Kidney capillary endothelial cell (primary cell): Measurements from ENCODE around the gene SNX11.

Source experiments
- DNase-seq: peaks from one replicate; pipeline ENCODE4 v3.0.0-alpha.2; 2018; ENCODE audit warnings: low spot score

SNX11 gene

DNA sequence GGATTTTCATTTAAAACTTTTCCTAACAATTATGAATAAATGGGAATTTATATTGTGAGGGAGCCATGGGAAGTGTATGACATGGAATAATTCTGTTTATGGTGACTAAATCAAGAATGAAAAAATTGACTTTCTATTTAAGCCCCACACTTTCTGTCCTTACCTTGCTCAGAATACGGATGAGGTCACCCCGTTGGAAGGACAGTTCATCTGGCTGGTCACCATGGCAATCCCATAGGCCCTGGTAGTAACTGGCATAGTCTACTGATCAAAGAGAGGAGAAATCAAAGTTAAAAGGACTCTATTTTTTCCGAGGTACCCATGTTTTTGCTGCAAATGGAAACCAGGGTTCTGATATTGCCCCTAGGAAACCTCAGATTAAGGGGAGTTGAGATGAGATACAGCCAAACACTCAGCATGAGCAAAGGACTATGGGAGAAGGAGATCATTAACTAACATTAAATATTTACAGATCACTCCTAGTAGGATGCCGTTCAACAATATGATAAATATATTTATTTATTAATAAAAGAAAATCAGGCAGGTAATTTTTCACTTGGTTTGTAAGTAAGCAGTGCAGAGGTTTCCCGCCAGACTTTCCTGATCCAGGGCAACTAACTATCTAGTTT is 54.9 kb downstream of the SNX11 start:
- DNase-seq, result no peak

DNA sequence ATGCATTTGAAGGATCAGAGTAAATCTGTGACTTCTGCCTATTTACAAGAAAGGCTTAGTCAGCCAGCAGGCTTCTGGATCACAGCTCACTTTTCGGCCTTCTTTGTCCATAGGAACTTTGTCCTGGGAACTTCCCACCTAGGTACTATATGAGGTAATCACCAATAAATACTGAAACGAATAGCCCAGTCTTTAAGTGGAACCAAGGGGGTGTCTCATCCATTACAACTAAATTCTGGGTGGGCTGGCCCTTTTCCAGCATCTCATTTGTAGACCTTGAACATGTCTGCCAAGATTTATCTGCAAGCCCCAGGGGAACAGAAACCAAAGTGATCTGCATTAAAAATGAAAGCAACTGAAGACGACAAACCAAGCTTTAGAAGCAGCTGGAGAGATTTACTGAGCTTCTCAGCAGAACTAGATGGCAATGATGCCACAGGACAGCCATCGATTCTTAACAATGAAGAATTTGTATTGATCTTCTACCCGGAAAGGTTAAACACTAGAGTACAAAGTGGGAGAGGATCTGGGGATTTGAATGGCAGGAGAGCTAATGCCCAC is 55.5 kb downstream of the SNX11 start:
- no peak for DNase-seq

DNA sequence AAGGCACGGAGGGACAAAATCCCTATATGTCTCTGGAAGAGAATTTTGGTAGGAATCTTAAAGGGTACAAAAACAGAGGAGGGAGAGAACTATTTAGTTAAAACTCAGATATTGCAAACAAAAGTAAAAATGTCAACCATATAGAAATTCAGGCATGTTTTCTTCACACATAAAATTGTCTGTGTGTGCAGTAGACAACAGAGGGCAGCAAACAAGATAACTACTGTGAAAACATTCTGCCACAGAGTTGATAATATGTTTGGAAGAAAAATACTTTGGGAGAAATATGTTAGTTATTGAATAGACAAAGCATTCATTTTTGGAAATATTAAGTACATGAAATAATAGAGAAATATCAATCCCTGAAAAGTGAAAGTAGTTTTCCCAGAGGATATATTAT is 56.2 kb downstream of the SNX11 start:
- no peak for DNase-seq

- no peak for DNase-seq
Observed at GRCh38 chr17:48169926-48170325, 62.4 kb downstream of the SNX11 start.
